Measurements from ENCODE around the gene STAT6. TPM values are rescaled to one million over a fixed set of nuclear protein-coding genes. Genes with fewer than 3 reads are reported as not detected.
"Not testable (repeated sequence)": the region's sequence is repeated elsewhere in the genome, so short reads cannot be mapped to it uniquely, and the experiment has no call there.

STAT6 gene
- total and polyA plus RNA-seq, 5 donors: 57.6 to 89.6 (median 82.8) TPM

- no peak for ATAC-seq
- intact Hi-C loops (cut with DNase I): loop anchor here in 2 of 4 donors (5.0 kb wide), 2 partner anchors 44 to 294 kb away; partner anchors contain the start of gene HSD17B6 (in 1 of the 2)
- Histone ChIP-seq H3K4me1 (ENCODE audit: control insufficient read depth, insufficient read depth, low read length) (no peaks in the 10 kb centered on the region), H3K27ac (ENCODE audit: low read length) (no peak overlapping the region), H3K9me3 (ENCODE audit: control insufficient read depth, low read length) (no peaks in the 10 kb centered on the region), H3K4me3 (ENCODE audit: low read length) (no peak overlapping the region), H3K27me3 (ENCODE audit: control insufficient read depth, insufficient read depth) (no peaks in the 10 kb centered on the region)
- no peak for DNase-seq
- 43% methylated on average over 3 of the region's 3 CpGs for WGBS
These were observed 55.3 kb downstream of the STAT6 start for GRCh38 chr12:57055824-57056223.

- DNase-seq; H3K9me3 ChIP-seq (ENCODE audit: control insufficient read depth, low read length); H3K4me1 ChIP-seq (ENCODE audit: control insufficient read depth, insufficient read depth, low read length); H3K27me3 ChIP-seq (ENCODE audit: control insufficient read depth, insufficient read depth); H3K4me3 ChIP-seq (ENCODE audit: low read length); H3K27ac ChIP-seq (ENCODE audit: low read length); ATAC-seq; intact Hi-C loops (cut with DNase I): not testable (repeated sequence)
- WGBS: 96% methylated on average over 4 of the region's 4 CpGs
These were observed 57.3 kb downstream of the STAT6 start for GRCh38 chr12:57053901-57054300.

GRCh38 chr12:57053146-57053545 lies 58.0 kb downstream of the STAT6 start:
- 97% methylated on average over 4 of the region's 4 CpGs for WGBS
- H3K27ac ChIP-seq (ENCODE audit: low read length); H3K27me3 ChIP-seq (ENCODE audit: control insufficient read depth, insufficient read depth); H3K9me3 ChIP-seq (ENCODE audit: control insufficient read depth, low read length); ATAC-seq; H3K4me1 ChIP-seq (ENCODE audit: control insufficient read depth, insufficient read depth, low read length); DNase-seq; intact Hi-C loops (cut with DNase I); H3K4me3 ChIP-seq (ENCODE audit: low read length): not testable (repeated sequence)

- Histone ChIP-seq H3K27ac (ENCODE audit: low read length) (no peak overlapping the region), H3K4me3 (ENCODE audit: low read length) (no peak overlapping the region), H3K27me3 (ENCODE audit: control insufficient read depth, insufficient read depth) (no peaks in the 10 kb centered on the region), H3K9me3 (ENCODE audit: control insufficient read depth, low read length) (no peaks in the 10 kb centered on the region), H3K4me1 (ENCODE audit: control insufficient read depth, insufficient read depth, low read length) (no peaks in the 10 kb centered on the region)
- WGBS: 97% methylated on average over 1 of the region's 1 CpG
- intact Hi-C loops (cut with DNase I): no loop called here
- ATAC-seq (no peak), DNase-seq (no peak)
These were observed 60.2 kb downstream of the STAT6 start for GRCh38 chr12:57051011-57051410.

- H3K27ac ChIP-seq (ENCODE audit: low read length): no peak within 1 kb of the TSS
- no peaks in the 10 kb centered on the region for H3K27me3 ChIP-seq (ENCODE audit: control insufficient read depth, insufficient read depth)
- no peak within 1 kb of the TSS for H3K4me3 ChIP-seq (ENCODE audit: low read length)
- H3K9me3 ChIP-seq (ENCODE audit: control insufficient read depth, low read length): no peaks in the 10 kb centered on the region
- DNase-seq (no peak), ATAC-seq (no peak)
- H3K4me1 ChIP-seq (ENCODE audit: control insufficient read depth, insufficient read depth, low read length): no peaks in the 10 kb centered on the region
- intact Hi-C loops (cut with DNase I): no loop called here
- WGBS: 31% methylated on average over 2 of the region's 2 CpGs
These were observed 61.3 kb downstream of the STAT6 start, which contains the start of gene MYO1A for GRCh38 chr12:57049890-57050289. MYO1A (minus strand) TSS chr12:57050129; CDS start chr12:57048323, 1,806 bp downstream.

GRCh38 chr12:57049119-57049446 lies 62.1 kb downstream of the STAT6 start:
- no peak for ATAC-seq
- Histone ChIP-seq H3K4me3 (ENCODE audit: low read length) (no peak overlapping the region), H3K27ac (ENCODE audit: low read length) (no peak overlapping the region), H3K9me3 (ENCODE audit: control insufficient read depth, low read length) (no peaks in the 10 kb centered on the region), H3K4me1 (ENCODE audit: control insufficient read depth, insufficient read depth, low read length) (no peaks in the 10 kb centered on the region), H3K27me3 (ENCODE audit: control insufficient read depth, insufficient read depth) (no peaks in the 10 kb centered on the region)
- 78% methylated on average over 4 of the region's 4 CpGs for WGBS
- DNase-seq: no peak
- intact Hi-C loops (cut with DNase I): no loop called here

GRCh38 chr12:57048423-57049118 lies 62.6 kb downstream of the STAT6 start:
- intact Hi-C loops (cut with DNase I): no loop called here
- no peak overlapping the region for H3K27ac ChIP-seq (ENCODE audit: low read length)
- no peaks in the 10 kb centered on the region for H3K27me3 ChIP-seq (ENCODE audit: control insufficient read depth, insufficient read depth)
- WGBS: 79% methylated on average over 1 of the region's 1 CpG
- no peak for DNase-seq
- H3K4me1 ChIP-seq (ENCODE audit: control insufficient read depth, insufficient read depth, low read length): no peaks in the 10 kb centered on the region
- no peak overlapping the region for H3K4me3 ChIP-seq (ENCODE audit: low read length)
- ATAC-seq: no peak
- H3K9me3 ChIP-seq (ENCODE audit: control insufficient read depth, low read length): no peaks in the 10 kb centered on the region

- H3K4me1 ChIP-seq (ENCODE audit: control insufficient read depth, insufficient read depth, low read length): no peaks in the 10 kb centered on the region
- no peak overlapping the region for H3K4me3 ChIP-seq (ENCODE audit: low read length)
- H3K27ac ChIP-seq (ENCODE audit: low read length): no peak overlapping the region
- DNase-seq (no peak), ATAC-seq (no peak)
- H3K27me3 ChIP-seq (ENCODE audit: control insufficient read depth, insufficient read depth): no peaks in the 10 kb centered on the region
- no peaks in the 10 kb centered on the region for H3K9me3 ChIP-seq (ENCODE audit: control insufficient read depth, low read length)
- WGBS: 80% methylated on average over 1 of the region's 1 CpG
- intact Hi-C loops (cut with DNase I): no loop called here
These were observed 63.2 kb downstream of the STAT6 start for GRCh38 chr12:57047981-57048380.

GRCh38 chr12:57046947-57047890 lies 63.9 kb downstream of the STAT6 start:
- Histone ChIP-seq H3K9me3 (ENCODE audit: control insufficient read depth, low read length) (no peaks in the 10 kb centered on the region), H3K27me3 (ENCODE audit: control insufficient read depth, insufficient read depth) (no peaks in the 10 kb centered on the region), H3K27ac (ENCODE audit: low read length) (no peak overlapping the region), H3K4me1 (ENCODE audit: control insufficient read depth, insufficient read depth, low read length) (no peaks in the 10 kb centered on the region), H3K4me3 (ENCODE audit: low read length) (no peak overlapping the region)
- WGBS: 70% methylated on average over 10 of the region's 10 CpGs
- intact Hi-C loops (cut with DNase I): no loop called here
- peak in 1 of 2 donors; percentile 33 for ATAC-seq
- no peak for DNase-seq

GRCh38 chr12:57046086-57046791 lies 64.9 kb downstream of the STAT6 start:
- Histone ChIP-seq H3K27ac (ENCODE audit: low read length) (no peak overlapping the region), H3K27me3 (ENCODE audit: control insufficient read depth, insufficient read depth) (no peaks in the 10 kb centered on the region), H3K9me3 (ENCODE audit: control insufficient read depth, low read length) (no peaks in the 10 kb centered on the region), H3K4me3 (ENCODE audit: low read length) (no peak overlapping the region), H3K4me1 (ENCODE audit: control insufficient read depth, insufficient read depth, low read length) (no peaks in the 10 kb centered on the region)
- intact Hi-C loops (cut with DNase I): no loop called here
- DNase-seq (no peak), ATAC-seq (no peak)
- 60% methylated on average over 6 of the region's 6 CpGs for WGBS

Data from right cardiac atrium (tissue), 5 donors.